ENCODE measurements around the gene SGPP1.

Gene SGPP1

GRCh38 chr14:63656194-63656593, 71.7 kb downstream of the SGPP1 start:
- no peak overlapping the region for H3K4me3 ChIP-seq (ENCODE audit: low read depth, low read length)
- peak; percentile 32 for DNase-seq (ENCODE audit: low read depth)
- no peak for TF ChIP-seq MYC (IDR thresholded peaks at IDR 0.05; ENCODE audit: low read depth, low read length)
- TF ChIP-seq CTCF (IDR thresholded peaks at IDR 0.05; ENCODE audit: low read depth, low read length) = no peak
- no peak for TF ChIP-seq MAX (IDR thresholded peaks at IDR 0.05; ENCODE audit: low read depth, low read length)
- TF ChIP-seq POLR2A (IDR thresholded peaks at IDR 0.05; ENCODE audit: extremely low read depth, insufficient read length) = no peak

- DNase-seq (ENCODE audit: low read depth) = no peak
- TF ChIP-seq POLR2A (IDR thresholded peaks at IDR 0.05; ENCODE audit: extremely low read depth, insufficient read length) (no peak), MAX (IDR thresholded peaks at IDR 0.05; ENCODE audit: low read depth, low read length) (no peak), CTCF (IDR thresholded peaks at IDR 0.05; ENCODE audit: low read depth, low read length) (no peak), MYC (IDR thresholded peaks at IDR 0.05; ENCODE audit: low read depth, low read length) (no peak)
- no peak overlapping the region for H3K4me3 ChIP-seq (ENCODE audit: low read depth, low read length)
Observed at GRCh38 chr14:63654936-63655335, 72.9 kb downstream of the SGPP1 start.

- no peak for DNase-seq (ENCODE audit: low read depth)
Observed at GRCh38 chr14:63654346-63654745, 73.5 kb downstream of the SGPP1 start.

GRCh38 chr14:63652406-63652805, 75.5 kb downstream of the SGPP1 start:
- no peak for TF ChIP-seq CTCF (IDR thresholded peaks at IDR 0.05; ENCODE audit: low read depth, low read length)
- no peak for TF ChIP-seq MAX (IDR thresholded peaks at IDR 0.05; ENCODE audit: low read depth, low read length)
- TF ChIP-seq MYC (IDR thresholded peaks at IDR 0.05; ENCODE audit: low read depth, low read length) = no peak
- no peak for TF ChIP-seq POLR2A (IDR thresholded peaks at IDR 0.05; ENCODE audit: extremely low read depth, insufficient read length)
- no peak overlapping the region for H3K4me3 ChIP-seq (ENCODE audit: low read depth, low read length)
- DNase-seq (ENCODE audit: low read depth) = no peak

More at GRCh38 chr14:63654346-63654745, 73.5 kb downstream of the SGPP1 start:
- no peak for TF ChIP-seq MAX (IDR thresholded peaks at IDR 0.05; ENCODE audit: low read depth, low read length)
- TF ChIP-seq POLR2A (IDR thresholded peaks at IDR 0.05; ENCODE audit: extremely low read depth, insufficient read length) = no peak
- TF ChIP-seq CTCF (IDR thresholded peaks at IDR 0.05; ENCODE audit: low read depth, low read length) = no peak
- TF ChIP-seq MYC (IDR thresholded peaks at IDR 0.05; ENCODE audit: low read depth, low read length) = no peak
- no peak overlapping the region for H3K4me3 ChIP-seq (ENCODE audit: low read depth, low read length)

- H3K4me3 ChIP-seq (ENCODE audit: low read depth, low read length) = no peak overlapping the region
- TF ChIP-seq POLR2A (IDR thresholded peaks at IDR 0.05; ENCODE audit: extremely low read depth, insufficient read length) = no peak
- TF ChIP-seq MYC (IDR thresholded peaks at IDR 0.05; ENCODE audit: low read depth, low read length) = no peak
- no peak for TF ChIP-seq CTCF (IDR thresholded peaks at IDR 0.05; ENCODE audit: low read depth, low read length)
- TF ChIP-seq MAX (IDR thresholded peaks at IDR 0.05; ENCODE audit: low read depth, low read length) = no peak
- no peak for DNase-seq (ENCODE audit: low read depth)
Observed at GRCh38 chr14:63650256-63650952, 77.5 kb downstream of the SGPP1 start.
